ENCODE results near the gene SNRNP200. TPM values are rescaled to one million over a fixed set of nuclear protein-coding genes. Genes with fewer than 3 reads are reported as not detected.

The SNRNP200 gene
- total RNA-seq, 4 donors from 2014 or later: 64.8 to 97.7 (median 84.3) TPM

DNA sequence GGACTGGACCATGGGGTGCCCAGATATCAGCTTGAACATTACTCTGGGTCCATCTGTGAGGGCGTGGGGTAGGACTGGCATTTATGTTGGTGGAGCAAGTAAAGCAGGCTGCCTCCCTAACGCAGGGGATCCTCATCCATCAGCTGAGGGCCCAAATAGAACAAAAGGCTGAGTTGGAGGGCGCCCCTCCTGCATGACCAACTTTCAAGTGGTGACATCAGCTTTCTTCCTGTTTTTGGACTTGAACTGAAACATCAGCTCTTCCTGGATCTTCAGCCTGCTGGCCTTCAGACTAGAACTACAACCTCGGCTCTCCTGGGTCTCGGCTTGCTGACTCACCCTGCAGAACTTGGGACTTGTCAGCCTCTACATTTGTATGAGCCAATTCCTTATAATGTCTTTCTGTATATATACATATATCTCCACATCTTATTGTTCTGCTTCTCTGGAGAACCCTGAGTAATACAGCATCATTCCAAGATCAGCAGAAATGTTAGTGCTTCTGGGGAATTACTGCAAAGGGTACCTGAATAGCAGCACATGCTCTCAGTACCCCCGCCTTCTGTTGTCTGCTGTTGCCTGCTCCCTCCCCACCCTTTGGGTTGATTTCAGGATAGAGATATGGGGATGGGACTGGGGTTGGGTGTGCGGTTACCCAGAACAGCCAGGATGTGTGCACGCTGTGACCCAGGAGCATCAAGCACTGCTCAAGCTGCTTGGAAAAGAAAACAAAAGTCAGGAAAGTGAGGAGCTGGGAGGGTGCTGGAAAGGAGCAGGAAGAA lies 59.5 kb downstream of the SNRNP200 start:
- no peak for DNase-seq (ENCODE audit: low spot score)
- no peak for ATAC-seq (ENCODE audit: low FRiP score)
- TF ChIP-seq, protein P1, sequence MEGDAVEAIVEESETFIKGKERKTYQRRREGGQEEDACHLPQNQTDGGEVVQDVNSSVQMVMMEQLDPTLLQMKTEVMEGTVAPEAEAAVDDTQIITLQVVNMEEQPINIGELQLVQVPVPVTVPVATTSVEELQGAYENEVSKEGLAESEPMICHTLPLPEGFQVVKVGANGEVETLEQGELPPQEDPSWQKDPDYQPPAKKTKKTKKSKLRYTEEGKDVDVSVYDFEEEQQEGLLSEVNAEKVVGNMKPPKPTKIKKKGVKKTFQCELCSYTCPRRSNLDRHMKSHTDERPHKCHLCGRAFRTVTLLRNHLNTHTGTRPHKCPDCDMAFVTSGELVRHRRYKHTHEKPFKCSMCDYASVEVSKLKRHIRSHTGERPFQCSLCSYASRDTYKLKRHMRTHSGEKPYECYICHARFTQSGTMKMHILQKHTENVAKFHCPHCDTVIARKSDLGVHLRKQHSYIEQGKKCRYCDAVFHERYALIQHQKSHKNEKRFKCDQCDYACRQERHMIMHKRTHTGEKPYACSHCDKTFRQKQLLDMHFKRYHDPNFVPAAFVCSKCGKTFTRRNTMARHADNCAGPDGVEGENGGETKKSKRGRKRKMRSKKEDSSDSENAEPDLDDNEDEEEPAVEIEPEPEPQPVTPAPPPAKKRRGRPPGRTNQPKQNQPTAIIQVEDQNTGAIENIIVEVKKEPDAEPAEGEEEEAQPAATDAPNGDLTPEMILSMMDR (IDR thresholded peaks at IDR 0.05): no peak

DNA sequence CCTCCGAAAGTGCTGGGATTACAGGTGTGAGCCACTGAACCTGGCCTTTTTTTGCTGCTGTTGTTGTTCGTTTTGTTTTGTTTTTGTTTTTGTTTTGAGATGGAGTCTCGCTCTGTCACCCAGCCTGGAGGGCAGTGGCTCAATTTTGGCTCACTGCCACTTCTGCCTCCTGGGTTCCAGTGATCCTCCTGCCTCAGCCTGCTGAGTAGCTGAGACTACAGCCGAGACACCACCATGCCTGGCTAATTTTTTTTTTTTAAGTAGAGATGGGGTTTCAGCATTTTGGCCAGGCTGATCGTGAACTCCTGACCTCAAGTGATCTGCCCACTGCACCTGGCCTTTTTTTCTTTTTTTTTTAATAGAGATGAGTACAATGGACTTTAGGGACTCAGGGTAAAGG lies 61.5 kb downstream of the SNRNP200 start:
- no peak for ATAC-seq (ENCODE audit: low FRiP score)

DNA sequence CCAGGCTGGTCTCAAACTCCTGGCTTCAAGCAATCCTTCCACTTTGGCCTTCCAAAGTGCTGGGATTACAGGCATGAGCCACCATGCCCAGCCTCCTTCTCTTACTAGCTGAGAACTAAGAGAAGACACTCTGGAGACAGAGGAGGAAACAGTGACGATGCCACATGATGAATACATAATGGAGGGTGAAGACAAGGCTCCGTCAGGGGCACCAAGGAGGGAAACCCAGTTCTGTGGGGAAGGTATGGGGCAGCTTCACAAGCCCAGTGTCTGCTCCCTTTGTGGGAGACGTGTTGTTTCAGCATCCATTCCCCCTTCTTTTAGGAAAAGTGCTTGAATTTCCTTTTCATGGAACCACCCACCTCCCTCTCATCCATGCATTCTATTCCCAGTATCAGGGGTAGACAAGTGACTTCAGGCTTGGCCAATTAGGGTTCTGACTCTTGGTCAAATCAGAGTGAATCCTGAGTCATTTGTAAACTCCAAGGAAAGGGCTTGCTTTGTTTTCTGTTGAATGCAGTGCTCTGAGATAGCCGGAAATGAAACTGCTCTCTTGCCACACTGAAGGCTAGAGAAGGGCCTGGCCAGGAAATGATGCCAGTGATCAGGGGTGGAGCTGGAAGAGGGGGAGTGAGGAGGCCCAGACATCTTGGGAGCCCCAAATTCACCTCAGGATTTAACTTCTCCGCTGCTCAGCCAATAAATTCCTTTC lies 63.3 kb downstream of the SNRNP200 start:
- TF ChIP-seq, protein P1 (IDR thresholded peaks at IDR 0.05): no peak
- ATAC-seq (ENCODE audit: low FRiP score) (peak; percentile 60), DNase-seq (ENCODE audit: low spot score) (no peak)

More for the DNA sequence above, 61.5 kb downstream of the SNRNP200 start:
- DNase-seq (ENCODE audit: low spot score): no peak
- TF ChIP-seq, protein P1 (IDR thresholded peaks at IDR 0.05): no peak

DNA sequence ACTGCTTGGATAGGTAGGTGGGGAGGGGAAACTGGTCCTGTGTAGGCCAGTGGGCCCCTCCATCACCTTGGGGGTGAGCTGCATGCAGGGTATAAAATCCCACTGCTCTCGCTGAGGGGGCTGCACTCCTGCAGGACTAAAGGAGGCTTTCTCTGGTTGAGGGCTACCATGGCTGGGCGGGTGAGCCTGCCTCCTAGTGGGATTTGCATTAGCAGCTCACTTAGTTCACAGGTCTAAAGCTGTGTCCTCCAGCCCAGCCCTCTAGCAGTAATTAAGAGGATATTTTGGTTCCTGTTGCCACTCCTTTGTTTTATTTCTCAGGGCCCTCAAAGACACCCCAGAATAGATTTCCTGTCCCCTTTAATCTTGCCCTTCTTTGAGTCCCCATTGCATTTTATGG lies 64.1 kb downstream of the SNRNP200 start:
- no peak for DNase-seq (ENCODE audit: low spot score)
- TF ChIP-seq, protein P1 (IDR thresholded peaks at IDR 0.05): no peak
- ATAC-seq (ENCODE audit: low FRiP score): no peak

DNA sequence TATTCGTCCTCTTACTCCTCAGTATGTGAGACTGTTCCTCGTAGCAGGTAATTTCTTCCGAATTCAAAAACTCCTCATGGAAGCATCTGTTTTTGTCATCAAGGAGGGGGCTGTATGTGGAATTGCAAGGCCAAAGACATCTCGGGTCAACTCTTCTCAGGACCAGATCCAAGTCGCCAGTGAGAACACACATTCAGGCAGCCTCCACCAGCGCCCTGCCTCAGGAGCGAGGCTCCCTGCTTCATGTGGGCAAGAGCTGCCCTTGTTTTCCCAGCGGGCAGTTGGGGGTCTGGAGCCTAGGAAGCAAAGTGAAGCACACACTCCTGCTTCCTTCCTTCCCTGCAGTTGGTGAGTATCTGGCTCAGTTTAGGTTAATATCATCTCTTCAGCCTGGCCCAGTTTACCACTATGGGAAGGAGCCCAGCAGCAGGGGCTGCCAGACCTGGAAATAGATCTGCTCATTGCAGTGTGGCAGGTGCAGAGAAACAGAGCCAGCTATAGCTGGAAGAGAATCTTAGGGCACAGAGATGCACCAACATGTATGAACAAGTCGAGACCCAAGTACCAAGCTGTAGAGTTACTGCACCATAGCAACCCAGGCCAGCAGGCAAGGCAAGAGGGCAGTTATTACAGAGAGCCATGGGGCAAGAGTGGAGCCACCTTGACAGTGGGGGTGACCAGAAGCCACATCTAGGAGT lies 64.9 kb downstream of the SNRNP200 start:
- TF ChIP-seq, protein P1 (IDR thresholded peaks at IDR 0.05): no peak
- ATAC-seq (ENCODE audit: low FRiP score): no peak

DNA sequence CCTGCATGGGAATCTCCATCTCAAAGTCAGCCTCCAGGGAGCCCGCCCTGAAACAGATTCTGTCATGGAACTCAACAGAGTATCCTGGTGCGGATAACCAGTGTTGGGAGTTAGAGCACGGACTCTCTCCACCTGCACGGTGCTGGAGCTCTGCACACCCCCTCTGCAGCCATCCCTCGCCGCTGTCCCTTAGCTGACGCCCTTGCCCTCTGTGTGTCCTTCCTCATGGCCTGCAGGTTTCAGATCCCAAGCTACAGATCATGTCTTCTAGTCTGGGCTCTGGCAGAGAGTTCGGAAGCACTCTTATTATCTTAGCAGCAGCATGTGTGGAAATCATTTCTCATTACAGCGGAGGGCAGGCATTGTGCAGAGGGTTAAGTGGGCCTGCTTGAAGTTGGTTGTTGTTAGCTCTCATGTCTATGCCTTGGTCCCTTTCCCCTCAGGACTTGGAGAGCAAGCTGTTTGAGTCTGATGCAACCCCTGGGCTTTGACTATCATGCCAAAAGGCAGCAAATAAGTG lies 65.5 kb downstream of the SNRNP200 start:
- TF ChIP-seq, protein P1 (IDR thresholded peaks at IDR 0.05): no peak
- no peak for DNase-seq (ENCODE audit: low spot score)
- no peak for ATAC-seq (ENCODE audit: low FRiP score)

More for the DNA sequence above, 64.9 kb downstream of the SNRNP200 start:
- no peak for DNase-seq (ENCODE audit: low spot score)
